GM21619 (cell line): ENCODE measurements around the gene DAB2IP.

Experiments used
- ATAC-seq: cut with Tn5 transposase; IDR thresholded peaks from one replicate; pipeline ENCODE4 v1.9.1; 2021; ENCODE audit not compliant: unreplicated experiment

Gene DAB2IP

DNA sequence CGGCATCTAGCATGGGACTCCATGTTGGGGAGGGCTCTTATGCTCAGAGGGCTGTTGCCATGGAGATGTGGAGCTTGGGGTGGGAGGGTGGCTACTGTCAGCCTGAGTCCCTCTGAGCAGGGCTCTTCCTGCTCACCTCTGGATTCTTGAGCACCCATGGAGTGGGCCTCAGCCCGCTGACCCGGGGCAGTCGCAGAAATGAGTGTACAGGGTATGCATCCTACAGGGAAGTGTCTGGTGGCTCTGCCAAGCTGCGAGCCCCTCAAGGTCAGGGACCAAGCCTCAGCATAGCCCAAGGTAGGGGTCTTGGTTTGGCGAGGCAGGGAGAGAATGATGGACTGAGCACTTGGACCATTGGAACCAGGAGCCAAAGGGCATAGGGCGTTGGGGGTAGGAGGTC is 104.1 kb downstream of the DAB2IP start:
- ATAC-seq = no peak

DNA sequence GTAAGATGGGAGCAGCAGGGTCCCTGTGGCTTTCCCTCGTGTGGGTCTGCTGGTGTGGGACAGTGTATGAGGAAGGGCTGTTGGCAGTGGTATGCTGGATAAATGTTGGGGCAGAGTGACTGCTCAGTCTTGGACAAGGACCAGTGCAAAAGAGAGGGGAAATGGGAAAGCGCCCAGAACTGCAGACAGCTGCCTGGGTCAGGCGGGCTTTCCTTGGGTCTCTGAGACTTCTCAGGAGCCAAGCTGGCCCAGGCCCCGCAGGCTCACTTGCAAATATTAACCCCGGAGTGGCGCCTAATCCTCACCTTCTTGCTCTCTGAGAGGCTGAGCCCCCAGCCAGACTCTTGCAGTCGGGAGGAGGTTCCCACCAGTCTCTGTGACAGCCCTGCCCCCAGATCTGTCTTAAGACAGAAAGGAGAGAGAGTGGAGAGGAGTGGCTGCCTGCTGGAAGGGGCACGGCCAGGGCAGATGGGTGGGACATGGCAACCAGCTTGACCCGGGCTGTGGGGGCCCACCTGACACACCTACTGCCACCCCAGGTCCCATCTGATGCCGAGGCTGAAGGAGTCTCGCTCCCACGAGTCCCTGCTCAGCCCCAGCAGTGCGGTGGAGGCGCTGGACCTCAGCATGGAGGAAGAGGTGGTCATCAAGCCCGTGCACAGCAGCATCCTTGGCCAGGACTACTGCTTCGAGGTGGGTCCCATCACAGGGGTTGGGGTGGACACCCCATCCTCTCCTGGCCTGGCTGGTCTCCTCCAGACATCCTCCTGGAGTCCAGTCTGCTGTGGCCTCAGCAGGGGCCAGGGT is 105.2 kb downstream of the DAB2IP start:
- ATAC-seq = no peak

DNA sequence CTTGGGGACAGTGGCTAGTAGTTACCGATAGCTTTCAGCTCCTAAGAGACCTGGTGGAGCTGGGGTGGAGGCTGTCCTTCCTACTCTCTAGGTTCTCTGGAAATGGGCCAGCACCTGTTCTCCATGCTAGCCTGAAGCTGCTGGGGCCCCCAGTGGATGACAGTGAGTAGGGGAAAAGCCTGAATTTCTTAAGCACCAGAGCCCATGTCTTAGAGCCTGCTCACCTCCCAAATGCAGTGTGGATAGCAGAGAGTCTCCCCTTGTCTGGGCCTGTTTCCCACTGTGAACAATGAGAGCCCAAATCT is 105.8 kb downstream of the DAB2IP start:
- ATAC-seq = no peak

DNA sequence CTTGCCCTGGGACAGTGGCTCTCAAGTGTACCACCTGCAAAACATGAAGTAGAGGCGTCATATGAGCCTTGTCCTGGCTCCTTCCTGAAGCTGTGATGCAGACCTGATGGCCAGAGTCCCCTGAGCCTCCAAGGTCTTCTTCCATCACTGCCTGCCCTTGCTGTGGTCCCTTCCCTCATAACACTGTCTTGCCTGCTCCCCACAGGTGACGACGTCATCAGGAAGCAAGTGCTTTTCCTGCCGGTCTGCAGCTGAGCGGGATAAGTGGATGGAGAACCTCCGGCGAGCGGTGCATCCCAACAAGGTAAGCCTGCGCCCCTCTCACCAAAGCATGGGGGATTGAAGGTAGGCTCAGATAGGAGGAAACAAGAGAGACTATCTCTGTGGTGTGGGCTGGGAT is 107.3 kb downstream of the DAB2IP start:
- no peak for ATAC-seq

DNA sequence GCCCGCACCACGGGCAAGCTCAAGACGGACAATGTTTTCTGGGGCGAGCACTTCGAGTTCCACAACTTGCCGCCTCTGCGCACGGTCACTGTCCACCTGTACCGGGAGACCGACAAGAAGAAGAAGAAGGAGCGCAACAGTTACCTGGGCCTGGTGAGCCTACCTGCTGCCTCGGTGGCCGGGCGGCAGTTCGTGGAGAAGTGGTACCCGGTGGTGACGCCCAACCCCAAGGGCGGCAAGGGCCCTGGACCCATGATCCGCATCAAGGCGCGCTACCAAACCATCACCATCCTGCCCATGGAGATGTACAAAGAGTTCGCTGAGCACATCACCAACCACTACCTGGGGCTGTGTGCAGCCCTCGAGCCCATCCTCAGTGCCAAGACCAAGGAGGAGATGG is 108.6 kb downstream of the DAB2IP start:
- ATAC-seq = no peak

DNA sequence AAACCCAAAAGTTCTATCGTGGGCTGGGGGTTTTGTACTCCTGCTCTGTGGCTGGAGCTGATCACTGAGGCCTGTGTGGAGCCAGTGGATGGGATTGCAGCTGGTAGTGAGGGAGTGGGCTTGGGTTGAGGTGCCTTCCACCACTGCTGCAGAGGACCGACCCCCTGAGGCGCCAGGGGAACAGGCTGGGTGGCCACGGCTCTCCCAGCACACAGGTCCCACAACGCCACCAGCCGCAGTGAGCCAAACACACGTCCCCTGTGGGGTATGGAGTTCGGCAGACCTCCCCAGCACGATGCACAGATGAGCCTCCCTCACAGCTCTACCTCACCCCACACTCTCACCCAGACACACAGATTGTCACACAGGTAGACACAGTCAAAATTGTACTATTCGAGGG is 109.1 kb downstream of the DAB2IP start:
- ATAC-seq = no peak

DNA sequence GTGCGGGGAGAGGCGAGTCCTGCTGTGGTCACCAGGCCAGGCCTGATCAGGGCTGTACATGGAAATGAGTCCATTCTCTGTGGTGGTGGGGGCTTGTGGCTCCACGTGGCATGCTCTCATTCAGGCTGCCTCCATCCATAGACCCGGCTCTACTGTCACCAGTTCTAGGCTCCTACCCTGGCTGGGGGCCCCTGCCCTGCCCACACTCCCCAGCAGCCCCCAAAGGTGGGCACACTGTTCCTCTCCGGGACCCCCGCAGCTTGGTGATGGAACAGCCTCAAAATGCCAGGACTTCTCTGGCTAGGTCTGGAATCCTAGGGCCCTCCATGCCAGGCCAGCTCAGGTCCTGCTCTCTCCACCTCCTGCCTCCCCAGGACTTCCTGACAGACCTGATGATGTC is 111.7 kb downstream of the DAB2IP start:
- no peak for ATAC-seq

DNA sequence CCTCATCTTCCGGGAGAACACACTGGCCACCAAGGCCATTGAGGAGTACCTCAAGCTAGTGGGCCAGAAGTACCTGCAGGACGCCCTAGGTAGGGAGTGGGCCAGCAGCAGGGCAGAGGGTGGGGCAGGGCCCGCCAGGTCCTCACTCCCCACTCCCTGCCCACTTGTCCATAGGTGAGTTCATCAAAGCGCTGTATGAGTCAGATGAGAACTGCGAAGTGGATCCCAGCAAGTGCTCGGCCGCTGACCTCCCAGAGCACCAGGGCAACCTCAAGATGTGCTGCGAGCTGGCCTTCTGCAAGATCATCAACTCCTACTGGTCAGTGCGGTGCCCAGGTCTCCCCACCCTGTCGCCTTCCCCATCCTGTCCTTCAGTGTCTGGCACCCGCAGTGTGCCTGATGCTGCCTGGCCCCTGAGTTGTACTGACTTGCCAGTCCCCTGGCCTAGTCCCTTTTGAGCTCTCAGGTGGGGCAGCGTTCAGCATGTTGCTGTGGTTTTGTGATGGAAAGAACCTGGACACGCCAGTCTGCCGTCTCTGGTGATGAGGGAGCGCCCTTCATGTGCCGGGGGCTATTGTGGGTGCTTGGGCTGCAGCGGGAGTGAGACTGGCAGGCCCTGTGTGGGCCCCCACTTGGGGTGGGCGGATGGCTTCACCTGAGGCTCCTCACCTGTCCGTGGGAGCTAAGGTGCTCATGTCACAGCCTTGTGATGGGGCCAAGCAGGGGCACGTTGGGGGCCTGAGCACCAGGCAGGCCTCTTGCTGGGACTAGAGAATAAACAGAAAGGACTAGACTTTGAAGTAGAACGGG is 112.3 kb downstream of the DAB2IP start:
- no peak for ATAC-seq

DNA sequence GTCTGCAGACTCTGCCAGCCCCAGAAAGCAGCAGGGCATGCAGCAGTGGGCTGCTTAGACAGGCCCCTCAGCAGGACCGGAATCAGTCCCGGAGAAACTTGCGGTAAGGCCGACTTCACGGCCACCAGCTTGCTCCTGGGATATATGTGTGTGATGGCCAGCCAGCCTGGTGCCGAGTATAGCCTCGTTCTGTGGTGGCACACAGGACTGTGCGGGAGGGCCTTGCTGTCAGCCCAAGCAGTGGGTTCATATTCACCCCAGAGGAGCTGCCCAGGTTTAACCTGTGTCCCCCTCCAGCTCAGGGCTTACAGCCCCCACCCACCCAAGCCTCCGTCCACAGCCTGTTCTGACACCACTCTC is 112.9 kb downstream of the DAB2IP start:
- no peak for ATAC-seq

DNA sequence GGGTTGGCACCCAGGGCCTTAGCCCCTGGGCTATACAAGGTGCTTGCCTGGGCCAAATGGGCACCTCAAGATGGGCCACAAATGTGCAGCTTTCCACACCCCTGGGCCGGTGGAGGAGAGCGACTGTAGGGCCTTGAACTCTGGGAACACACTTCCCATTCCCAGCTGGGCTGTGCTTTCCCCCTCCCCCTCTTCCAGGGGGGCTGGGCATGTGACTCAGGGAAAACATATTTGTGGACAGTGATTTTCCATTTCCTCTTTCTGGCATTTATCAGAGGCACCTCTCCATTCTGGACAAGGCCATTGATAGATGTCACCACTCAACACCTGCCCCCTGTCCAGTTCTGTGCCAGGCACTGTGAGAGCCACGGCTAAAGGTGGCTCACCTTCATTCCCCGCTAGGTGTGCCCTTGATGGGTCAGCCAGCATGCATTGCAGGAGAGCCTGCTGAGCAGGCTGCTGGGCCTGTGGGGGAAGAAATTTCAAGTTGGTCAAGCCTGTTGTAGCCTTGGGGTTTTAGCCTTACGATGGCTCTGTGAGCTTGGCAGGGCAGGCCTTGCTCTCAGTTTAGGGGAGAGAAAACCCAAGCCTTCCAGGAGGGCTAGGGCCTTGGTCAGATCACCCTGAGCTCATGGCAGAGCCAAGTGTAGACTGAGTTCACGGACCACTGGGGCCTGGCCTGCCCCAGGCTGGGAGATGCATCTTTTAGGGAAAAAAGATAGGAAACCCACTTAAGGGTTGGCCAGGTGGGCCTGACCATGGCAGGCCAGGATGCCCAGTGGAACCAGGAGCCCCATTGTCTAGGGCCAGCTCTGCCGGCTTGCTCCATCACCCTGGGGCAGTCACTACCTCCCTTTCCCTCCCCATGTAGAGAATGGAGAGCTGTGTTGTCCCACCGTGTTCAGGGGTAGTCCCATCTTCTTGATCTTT is 113.9 kb downstream of the DAB2IP start:
- no peak for ATAC-seq

DNA sequence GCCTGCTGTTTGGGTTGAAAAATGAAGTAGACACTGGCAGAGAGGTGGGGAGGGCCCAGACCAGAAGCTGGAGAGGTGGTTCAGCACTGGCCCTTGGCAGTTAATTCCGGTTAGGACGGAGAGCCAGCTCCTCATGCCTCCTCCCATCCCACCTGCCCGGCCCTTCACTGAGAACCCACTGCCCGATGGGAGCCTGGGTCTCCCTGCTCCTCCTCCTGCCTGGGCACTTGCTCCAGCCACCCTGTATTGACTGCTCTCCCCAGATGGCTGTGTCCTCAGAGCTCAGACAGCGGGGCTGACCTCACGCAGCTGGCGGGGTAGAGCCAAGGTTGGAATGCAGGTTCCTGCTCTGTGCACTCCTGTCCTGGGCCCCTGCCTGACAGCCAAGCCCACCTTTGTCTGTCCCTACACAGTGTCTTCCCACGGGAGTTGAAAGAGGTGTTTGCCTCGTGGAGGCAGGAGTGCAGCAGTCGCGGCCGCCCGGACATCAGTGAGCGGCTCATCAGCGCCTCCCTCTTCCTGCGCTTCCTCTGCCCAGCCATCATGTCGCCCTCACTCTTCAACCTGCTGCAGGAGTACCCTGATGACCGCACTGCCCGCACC is 114.7 kb downstream of the DAB2IP start:
- no peak for ATAC-seq

DNA sequence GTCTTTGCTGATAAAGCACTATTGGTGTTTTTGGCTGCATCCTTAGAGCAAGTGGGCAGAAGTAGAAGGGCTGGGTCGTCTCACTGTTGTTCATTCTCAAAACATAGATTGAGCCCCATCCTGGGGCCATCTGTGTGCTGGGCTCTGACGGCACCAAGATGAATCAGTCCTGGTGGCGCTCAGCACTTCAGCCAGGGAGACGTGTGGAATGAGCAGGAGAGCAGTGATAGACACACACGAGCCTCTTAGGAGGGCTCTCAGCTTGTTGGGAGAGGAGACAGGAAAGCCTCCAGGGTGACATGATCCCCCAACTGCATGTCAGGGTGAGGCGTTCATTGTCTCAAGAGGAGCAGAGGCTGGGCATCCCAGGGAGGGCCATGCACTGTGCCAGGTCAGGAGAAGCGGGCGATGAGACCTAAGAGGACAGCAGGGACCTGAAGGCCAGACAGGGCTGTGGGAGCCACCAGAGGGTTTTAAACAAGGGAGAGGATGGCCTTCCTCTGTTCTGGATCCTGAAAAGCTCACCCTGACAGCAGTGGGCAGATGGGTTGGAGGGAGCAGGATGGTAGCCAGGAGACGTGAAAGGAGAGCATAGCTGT is 115.8 kb downstream of the DAB2IP start:
- ATAC-seq = no peak

DNA sequence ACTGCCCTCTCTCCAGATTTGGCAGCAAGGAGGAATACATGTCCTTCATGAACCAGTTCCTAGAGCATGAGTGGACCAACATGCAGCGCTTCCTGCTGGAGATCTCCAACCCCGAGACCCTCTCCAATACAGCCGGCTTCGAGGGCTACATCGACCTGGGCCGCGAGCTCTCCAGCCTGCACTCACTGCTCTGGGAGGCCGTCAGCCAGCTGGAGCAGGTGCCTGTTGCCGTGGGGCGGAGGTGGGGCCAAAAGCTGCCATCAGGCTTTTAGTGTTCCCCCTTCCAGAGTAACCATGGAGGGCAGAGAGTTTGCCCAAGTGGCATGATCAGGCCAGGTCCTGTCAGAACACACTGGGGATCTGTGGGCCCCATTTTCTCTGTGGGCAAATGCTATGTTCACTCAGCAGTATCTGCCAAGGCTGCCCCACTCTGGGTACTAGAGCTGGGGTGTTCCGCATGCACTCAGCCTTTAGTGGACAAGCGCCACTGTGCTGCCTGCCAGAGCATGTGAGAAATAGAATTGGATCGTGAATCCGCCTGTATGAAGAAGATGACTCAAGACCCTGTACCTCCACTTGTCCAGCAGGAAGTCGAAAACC is 117.1 kb downstream of the DAB2IP start:
- no peak for ATAC-seq

DNA sequence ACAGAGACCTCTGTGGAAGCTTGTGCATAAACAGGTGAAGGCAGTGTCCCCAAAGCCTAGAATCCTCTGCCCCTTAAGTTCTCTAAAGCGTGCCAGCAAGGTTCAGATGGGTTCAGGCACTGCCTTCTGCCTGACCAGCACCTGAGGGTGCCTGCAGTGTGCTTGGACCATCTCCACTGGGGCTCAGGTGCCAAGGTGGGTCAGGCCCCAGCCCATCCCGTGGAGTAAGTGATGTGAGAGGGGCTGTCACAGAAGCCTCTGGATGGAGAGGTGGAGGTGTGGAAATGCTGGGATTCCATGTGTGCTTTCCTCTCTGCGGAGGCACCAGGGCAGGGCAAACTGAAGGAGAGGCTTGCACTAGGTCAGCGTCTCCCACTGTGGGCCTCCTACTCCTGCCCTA is 118.5 kb downstream of the DAB2IP start:
- no peak for ATAC-seq

DNA sequence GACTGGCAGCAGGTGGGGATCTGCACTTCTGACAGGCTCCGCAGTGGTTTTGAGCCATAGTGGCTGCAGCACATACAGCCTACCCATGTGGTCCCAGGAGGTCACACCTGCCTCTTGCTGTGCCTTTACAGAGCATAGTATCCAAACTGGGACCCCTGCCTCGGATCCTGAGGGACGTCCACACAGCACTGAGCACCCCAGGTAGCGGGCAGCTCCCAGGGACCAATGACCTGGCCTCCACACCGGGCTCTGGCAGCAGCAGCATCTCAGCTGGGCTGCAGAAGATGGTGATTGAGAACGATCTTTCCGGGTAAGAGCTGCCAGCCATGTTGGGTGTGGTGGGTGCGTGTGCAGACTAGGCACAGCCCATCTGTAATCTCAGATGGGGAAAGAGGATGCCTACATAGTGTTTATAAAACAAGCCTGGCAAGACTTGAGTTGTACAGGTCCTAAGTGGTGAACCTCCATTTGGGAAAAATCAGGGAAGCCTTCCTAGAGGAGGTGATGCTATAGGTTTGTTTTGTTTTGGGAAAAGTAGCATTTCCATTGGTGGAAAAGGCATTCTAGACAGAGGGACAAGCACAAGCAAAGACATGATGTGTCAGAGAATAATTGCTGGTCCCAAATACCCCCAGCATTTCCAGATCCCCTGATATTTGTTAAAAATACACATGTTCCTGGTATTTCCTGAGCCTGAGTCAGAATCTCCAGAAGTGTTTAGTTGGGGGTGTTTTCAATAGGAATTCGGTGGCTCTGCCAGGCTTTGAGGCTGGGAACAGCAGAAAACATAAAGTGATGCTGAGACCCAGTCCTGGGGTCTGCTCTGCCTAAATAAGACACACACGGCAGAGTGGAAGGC is 119.2 kb downstream of the DAB2IP start:
- ATAC-seq = no peak

DNA sequence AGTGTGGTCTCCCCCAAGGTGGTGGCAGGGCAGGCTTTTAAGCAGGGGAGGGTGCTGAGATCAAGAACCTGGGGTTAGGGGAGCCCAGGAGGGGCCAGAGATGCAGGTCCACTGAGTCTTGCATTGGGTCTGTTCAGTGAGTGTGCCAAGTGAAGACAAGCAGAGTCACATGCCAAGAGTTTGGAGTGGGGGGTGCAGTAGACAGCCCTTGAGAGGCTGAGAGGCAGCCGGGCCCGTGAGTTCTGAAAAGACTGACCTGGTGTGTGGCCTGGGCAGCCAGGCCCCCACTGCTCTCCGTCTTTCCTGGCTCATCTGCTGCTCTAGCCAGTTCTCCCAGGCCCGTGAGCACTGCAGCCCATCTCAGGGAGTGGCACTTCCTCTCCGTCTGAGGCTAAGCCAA is 120.0 kb downstream of the DAB2IP start:
- ATAC-seq = no peak

DNA sequence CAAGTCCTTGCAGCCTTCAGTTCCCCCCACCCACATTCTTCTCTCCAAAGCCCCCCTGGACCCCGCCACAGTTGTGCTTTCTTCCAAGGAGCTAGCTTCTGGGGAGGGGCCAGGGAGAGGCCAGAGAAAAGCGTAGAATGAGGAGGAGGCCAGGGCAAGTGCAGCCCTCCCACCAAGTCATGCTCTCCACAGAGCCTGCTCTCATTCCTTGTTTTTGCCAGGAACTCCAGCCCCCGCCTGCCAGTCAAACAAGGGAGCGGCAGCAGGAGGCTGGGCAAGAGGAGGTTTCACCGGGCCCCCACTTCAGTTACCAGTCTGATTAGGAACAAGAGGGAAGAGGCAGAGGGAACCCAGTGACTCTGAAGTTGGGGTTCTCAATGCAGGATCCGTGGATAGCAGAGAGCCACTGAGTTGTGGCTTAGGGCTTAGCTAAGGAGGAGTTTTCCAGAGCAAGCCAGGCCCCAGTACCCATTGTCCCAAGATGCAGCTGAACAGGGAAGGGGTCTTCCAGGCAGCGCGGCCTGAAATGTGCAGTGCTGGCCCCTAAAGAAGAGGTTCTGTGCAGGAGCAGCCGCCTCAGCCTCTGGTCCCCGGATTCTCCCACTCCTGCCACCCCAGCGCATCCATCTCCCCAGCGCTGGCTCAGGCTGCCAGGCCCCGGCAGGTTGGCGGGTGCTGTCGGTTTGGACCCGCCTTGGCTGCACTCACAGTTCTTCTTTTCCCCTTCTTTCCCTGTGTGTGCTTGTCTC is 120.6 kb downstream of the DAB2IP start:
- no peak for ATAC-seq

DNA sequence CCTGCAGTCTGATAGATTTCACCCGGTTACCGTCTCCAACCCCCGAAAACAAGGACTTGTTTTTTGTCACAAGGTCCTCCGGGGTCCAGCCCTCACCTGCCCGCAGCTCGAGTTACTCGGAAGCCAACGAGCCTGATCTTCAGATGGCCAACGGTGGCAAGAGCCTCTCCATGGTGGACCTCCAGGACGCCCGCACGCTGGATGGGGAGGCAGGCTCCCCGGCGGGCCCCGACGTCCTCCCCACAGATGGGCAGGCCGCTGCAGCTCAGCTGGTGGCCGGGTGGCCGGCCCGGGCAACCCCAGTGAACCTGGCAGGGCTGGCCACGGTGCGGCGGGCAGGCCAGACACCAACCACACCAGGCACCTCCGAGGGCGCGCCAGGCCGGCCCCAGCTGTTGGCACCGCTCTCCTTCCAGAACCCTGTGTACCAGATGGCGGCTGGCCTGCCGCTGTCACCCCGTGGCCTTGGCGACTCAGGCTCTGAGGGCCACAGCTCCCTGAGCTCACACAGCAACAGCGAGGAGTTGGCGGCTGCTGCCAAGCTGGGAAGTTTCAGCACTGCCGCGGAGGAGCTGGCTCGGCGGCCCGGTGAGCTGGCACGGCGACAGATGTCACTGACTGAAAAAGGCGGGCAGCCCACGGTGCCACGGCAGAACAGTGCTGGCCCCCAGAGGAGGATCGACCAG is 121.3 kb downstream of the DAB2IP start:
- ATAC-seq = no peak
